ENCODE data around the gene KIAA1328. TPM values are rescaled to one million over a fixed set of nuclear protein-coding genes. Genes with fewer than 3 reads are reported as not detected.
A peak's percentile ranks its signal among the peaks of the same experiment; 100 is the strongest.

KIAA1328 gene
- total RNA-seq, 1 donor from 2014 or later = 9.5 TPM

- TF ChIP-seq, protein P1, sequence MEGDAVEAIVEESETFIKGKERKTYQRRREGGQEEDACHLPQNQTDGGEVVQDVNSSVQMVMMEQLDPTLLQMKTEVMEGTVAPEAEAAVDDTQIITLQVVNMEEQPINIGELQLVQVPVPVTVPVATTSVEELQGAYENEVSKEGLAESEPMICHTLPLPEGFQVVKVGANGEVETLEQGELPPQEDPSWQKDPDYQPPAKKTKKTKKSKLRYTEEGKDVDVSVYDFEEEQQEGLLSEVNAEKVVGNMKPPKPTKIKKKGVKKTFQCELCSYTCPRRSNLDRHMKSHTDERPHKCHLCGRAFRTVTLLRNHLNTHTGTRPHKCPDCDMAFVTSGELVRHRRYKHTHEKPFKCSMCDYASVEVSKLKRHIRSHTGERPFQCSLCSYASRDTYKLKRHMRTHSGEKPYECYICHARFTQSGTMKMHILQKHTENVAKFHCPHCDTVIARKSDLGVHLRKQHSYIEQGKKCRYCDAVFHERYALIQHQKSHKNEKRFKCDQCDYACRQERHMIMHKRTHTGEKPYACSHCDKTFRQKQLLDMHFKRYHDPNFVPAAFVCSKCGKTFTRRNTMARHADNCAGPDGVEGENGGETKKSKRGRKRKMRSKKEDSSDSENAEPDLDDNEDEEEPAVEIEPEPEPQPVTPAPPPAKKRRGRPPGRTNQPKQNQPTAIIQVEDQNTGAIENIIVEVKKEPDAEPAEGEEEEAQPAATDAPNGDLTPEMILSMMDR (IDR thresholded peaks at IDR 0.05; ENCODE audit: partially characterized antibody, unreplicated experiment) = no peak
- Mint-ChIP-seq H3K9me3 (ENCODE audit: unreplicated experiment) (peaks cover 10% of the 10 kb centered on the region), H3K27me3 (ENCODE audit: unreplicated experiment) (peaks cover 8% of the 10 kb centered on the region)
Observed at GRCh38 chr18:37248281-37248680, 419.4 kb downstream of the KIAA1328 start.

DNA sequence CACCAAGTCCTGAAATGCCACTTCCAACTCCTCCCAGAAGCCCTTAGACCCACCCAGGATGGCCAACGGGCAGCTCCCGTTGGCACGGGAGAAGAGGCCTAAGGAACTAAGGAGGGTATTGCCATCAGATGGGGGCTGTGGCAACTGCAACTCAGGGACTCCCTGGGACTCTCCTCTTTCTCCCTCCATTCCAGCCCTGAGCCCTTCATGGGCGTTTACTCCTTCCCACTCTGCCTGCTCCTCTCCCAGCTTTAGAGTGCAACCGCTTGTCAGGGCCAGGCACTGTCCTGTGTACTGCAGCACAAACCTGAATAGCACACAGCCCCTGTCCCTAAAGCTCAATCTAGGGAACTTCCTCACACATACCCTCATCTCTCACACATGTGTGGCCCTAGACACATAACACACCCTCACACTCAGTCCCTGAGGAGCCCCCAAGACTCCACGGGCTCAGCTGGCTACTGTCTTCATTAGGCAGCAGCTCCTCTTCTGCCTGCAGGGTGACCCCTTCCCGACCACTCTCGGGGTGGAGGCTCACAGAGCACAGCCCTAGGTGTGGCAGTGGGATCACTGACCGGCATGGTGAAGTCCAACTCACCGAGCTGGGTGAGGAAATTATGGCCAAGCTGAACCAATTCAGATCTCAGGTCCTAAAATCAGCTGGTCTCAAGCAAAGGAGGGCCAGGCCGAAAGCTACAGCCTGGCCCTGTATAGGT, 420.4 kb downstream of the KIAA1328 start:
- Mint-ChIP-seq H3K27ac (ENCODE audit: unreplicated experiment) (no peak overlapping the region), H3K4me3 (ENCODE audit: unreplicated experiment) (no peak overlapping the region), H3K36me3 (ENCODE audit: unreplicated experiment) (peaks cover 6% of the 10 kb centered on the region), H3K27me3 (ENCODE audit: unreplicated experiment) (peaks cover 7% of the 10 kb centered on the region), H3K4me1 (ENCODE audit: low read depth, unreplicated experiment) (peaks cover 2% of the 10 kb centered on the region), H3K9me3 (ENCODE audit: unreplicated experiment) (peaks cover 10% of the 10 kb centered on the region)
- no peak for DNase-seq
- TF ChIP-seq, protein P1 (IDR thresholded peaks at IDR 0.05; ENCODE audit: partially characterized antibody, unreplicated experiment) = no peak

More at GRCh38 chr18:37248281-37248680, 419.4 kb downstream of the KIAA1328 start:
- H3K4me1 Mint-ChIP-seq (ENCODE audit: low read depth, unreplicated experiment) = peaks cover 2% of the 10 kb centered on the region
- H3K4me3 Mint-ChIP-seq (ENCODE audit: unreplicated experiment) = no peak overlapping the region
- peaks cover 6% of the 10 kb centered on the region for H3K36me3 Mint-ChIP-seq (ENCODE audit: unreplicated experiment)
- no peak for DNase-seq
- no peak overlapping the region for H3K27ac Mint-ChIP-seq (ENCODE audit: unreplicated experiment)

DNA sequence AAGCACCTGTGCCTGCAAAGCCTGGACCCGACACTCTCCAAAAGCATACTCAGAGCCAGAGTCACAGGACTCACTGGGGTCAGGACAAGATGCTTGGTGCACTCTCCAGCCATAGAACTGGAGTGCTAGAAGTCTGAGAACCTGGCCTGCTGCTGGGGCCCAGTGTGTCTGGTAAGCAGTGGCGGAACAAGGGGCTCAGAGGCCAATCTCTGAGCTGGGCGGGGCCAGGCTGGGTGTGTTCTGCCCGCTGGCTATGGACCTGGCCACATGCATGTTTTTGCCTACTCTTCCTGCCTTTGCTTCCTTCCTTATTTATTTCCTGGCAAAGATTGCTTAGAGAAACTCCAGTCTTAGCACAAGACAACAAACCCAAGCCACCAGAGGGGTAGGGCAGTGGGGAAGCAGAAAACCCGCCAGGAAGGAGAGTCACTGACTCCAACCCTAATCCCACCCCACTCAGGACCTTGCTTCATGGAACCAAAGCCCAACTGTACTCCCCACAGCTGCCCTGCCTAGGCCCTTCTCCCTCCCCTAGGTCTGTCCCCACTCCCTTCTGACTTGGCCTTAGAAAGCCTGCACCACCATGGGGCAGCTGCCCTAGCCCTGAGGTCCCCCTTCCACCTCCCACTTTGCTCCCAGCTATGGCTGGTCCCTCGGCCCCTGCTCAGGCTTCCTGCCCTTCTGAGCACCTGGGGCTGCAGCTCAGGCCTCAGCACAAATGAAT, 421.1 kb downstream of the KIAA1328 start:
- Mint-ChIP-seq H3K4me3 (ENCODE audit: unreplicated experiment) (no peak overlapping the region), H3K27ac (ENCODE audit: unreplicated experiment) (no peak overlapping the region), H3K4me1 (ENCODE audit: low read depth, unreplicated experiment) (peaks cover 2% of the 10 kb centered on the region), H3K36me3 (ENCODE audit: unreplicated experiment) (peaks cover 6% of the 10 kb centered on the region), H3K9me3 (ENCODE audit: unreplicated experiment) (peaks cover 11% of the 10 kb centered on the region), H3K27me3 (ENCODE audit: unreplicated experiment) (peaks cover 12% of the 10 kb centered on the region)
- no peak for DNase-seq
- TF ChIP-seq, protein P1 (IDR thresholded peaks at IDR 0.05; ENCODE audit: partially characterized antibody, unreplicated experiment) = no peak

DNA sequence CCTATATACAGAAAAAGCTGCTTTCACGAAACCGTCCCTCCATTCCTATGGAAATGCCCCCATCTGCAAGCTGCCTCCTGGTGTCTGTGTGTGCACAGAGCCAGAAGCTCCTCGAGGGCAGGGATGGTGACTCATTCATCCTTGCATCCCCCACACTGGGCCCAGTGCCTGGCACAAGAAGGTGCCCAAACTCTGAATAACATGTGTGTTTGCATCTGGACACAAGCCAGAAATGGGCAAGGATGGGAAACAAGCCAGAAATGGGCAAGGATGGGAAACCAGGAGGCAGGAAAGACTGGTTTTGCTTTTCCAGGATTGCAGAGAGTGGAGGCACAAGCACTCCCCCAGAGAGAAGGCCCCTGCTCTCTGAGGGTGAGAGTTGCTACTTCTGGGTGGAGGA, 422.8 kb downstream of the KIAA1328 start:
- H3K27ac Mint-ChIP-seq (ENCODE audit: unreplicated experiment) = no peak overlapping the region
- peaks cover 16% of the 10 kb centered on the region for H3K27me3 Mint-ChIP-seq (ENCODE audit: unreplicated experiment)
- peaks cover 11% of the 10 kb centered on the region for H3K9me3 Mint-ChIP-seq (ENCODE audit: unreplicated experiment)
- DNase-seq = no peak
- TF ChIP-seq, protein P1 (IDR thresholded peaks at IDR 0.05; ENCODE audit: partially characterized antibody, unreplicated experiment) = no peak
- H3K4me3 Mint-ChIP-seq (ENCODE audit: unreplicated experiment) = no peak overlapping the region
- peaks cover 2% of the 10 kb centered on the region for H3K4me1 Mint-ChIP-seq (ENCODE audit: low read depth, unreplicated experiment)
- H3K36me3 Mint-ChIP-seq (ENCODE audit: unreplicated experiment) = peaks cover 6% of the 10 kb centered on the region

DNA sequence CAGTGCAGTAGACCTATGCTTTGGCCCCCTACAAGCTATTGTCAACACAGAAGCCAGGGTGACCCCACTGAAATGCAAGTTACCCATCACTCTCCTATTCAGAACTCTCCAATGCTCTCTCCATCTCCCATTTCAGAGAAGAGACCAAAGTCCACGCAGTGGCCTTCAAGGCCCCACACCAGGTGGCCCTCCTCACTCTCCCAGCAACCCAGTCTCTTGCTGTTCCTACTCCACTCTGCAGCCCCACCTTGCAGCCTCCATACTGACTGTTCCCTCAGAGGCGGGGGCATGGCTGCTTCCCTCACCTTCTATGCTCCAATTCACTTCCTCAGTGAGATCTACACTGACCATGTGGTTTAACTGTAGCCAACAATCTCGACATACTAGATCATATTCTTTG, 423.4 kb downstream of the KIAA1328 start:
- peaks cover 6% of the 10 kb centered on the region for H3K36me3 Mint-ChIP-seq (ENCODE audit: unreplicated experiment)
- H3K4me1 Mint-ChIP-seq (ENCODE audit: low read depth, unreplicated experiment) = peaks cover 2% of the 10 kb centered on the region
- H3K9me3 Mint-ChIP-seq (ENCODE audit: unreplicated experiment) = peaks cover 11% of the 10 kb centered on the region
- TF ChIP-seq, protein P1 (IDR thresholded peaks at IDR 0.05; ENCODE audit: partially characterized antibody, unreplicated experiment) = no peak
- DNase-seq = no peak
- H3K4me3 Mint-ChIP-seq (ENCODE audit: unreplicated experiment) = peak overlapping the region; percentile 64
- no peak overlapping the region for H3K27ac Mint-ChIP-seq (ENCODE audit: unreplicated experiment)
- peaks cover 16% of the 10 kb centered on the region for H3K27me3 Mint-ChIP-seq (ENCODE audit: unreplicated experiment)
